HCT116 (cell line): ENCODE results near the gene IZUMO1. TPM values are rescaled to one million over a fixed set of nuclear protein-coding genes. Genes with fewer than 3 reads are reported as not detected.

Experiments used
- ATAC-seq: fragments of 200-7000 bp; cut with Tn5 transposase; 2 replicates; pipeline ENCODE4 v1.9.1; 2020; ENCODE audit warnings: mild to moderate bottlenecking, moderate library complexity
- BruUV-seq: library from RNA; stranded (reverse); fragments of 400-500 nt; replicated peaks from 2 replicates; lab custom pipeline; 2021; lab: Mats Ljungman, UMichigan
- CTCF ChIA-PET: fragments of 300-600 bp; sonication (Branson Sonifier 250); formaldehyde crosslinking; loops from one replicate; lab custom pipeline; 2021; ENCODE audit warnings: antibody characterized with exemption; lab: Charles Lee
- POLR2A ChIA-PET: fragments of 300-600, 350-600 bp; sonication (Branson Sonifier 250); formaldehyde crosslinking; loops from one replicate; lab custom pipeline; 2021; ENCODE audit warnings: antibody characterized with exemption; lab: Charles Lee
- RAD21 ChIA-PET, 2 experiments: fragments of 300-600 bp; sonication (Branson Sonifier 250); formaldehyde crosslinking; loops; one replicate each; lab custom pipeline; 2023; ENCODE audit warnings: low total read pairs in 2 of 2; ENCODE audit not compliant: uncharacterized antibody in 2 of 2, unreplicated experiment in 2 of 2, low non-redundant PET in 1 of 2; lab: Charles Lee
- DNase-seq: peaks from one replicate; pipeline ENCODE4 v3.0.0-alpha.2; 2010; ENCODE audit warnings: low read depth, low spot score
- H2AFZ ChIP-seq: fragments of 200-600 bp; shearing (Covaris generic), sonication (generic); 2 replicates; pipeline ENCODE4 v1.6.1; 2017; ENCODE audit warnings: low read depth, mixed run types, mixed read lengths, antibody characterized with exemption, low read length; ENCODE audit not compliant: poor library complexity, severe bottlenecking
- H3K27ac ChIP-seq: 2 replicates; pipeline ENCODE4 v1.5.1; 2012; ENCODE audit warnings: low read depth, low read length
- H3K27me3 ChIP-seq: fragments of 200-600 bp; sonication (generic); 2 replicates; pipeline ENCODE4 v1.6.1; 2016; ENCODE audit warnings: mixed run types, low read length, mixed read lengths; ENCODE audit not compliant: insufficient read depth
- H3K36me3 ChIP-seq, 2 experiments: fragments of 200-500 bp in 1 of 2; fragments of 200-600 bp in 1 of 2; sonication (Bioruptor generic) in 1 of 2; sonication (generic) in 1 of 2; 2 replicates each; pipeline versions ENCODE4 v1.5.1 to v1.6.1; 2014 to 2016; ENCODE audit warnings: low read length in 2 of 2, inconsistent platforms in 1 of 2, mixed read lengths in 1 of 2, mixed run types in 1 of 2; ENCODE audit not compliant: insufficient read depth in 2 of 2, control insufficient read depth in 1 of 2
- H3K4me1 ChIP-seq, 2 experiments: fragments of 200-600 bp in 1 of 2; sonication (generic) in 1 of 2; 2 replicates each; pipeline versions ENCODE4 v1.5.1 to v1.6.1; 2012 to 2017; ENCODE audit warnings: low read length in 2 of 2, inconsistent platforms in 1 of 2, mild to moderate bottlenecking in 1 of 2, mixed read lengths in 1 of 2, mixed run types in 1 of 2, moderate library complexity in 1 of 2; ENCODE audit not compliant: insufficient read depth in 2 of 2, control insufficient read depth in 1 of 2
- H3K4me2 ChIP-seq: fragments of 200-600 bp; sonication (generic); 2 replicates; pipeline ENCODE4 v1.6.1; 2017; ENCODE audit warnings: mixed run types, low read length, mixed read lengths
- H3K4me3 ChIP-seq, 2 experiments: fragments of 200-600 bp in 1 of 2; sonication (generic) in 1 of 2; replicated peaks in 1 of 2; 2 replicates each; pipeline ENCODE4 v1.5.1; 2011 to 2016; ENCODE audit warnings: low read length in 2 of 2, control low read depth in 1 of 2, low read depth in 1 of 2, mild to moderate bottlenecking in 1 of 2, mixed read lengths in 1 of 2, mixed run types in 1 of 2
- H3K79me2 ChIP-seq: fragments of 200-600 bp; sonication (generic); 2 replicates; pipeline ENCODE4 v1.6.1; 2017; ENCODE audit warnings: mild to moderate bottlenecking, mixed run types, low read length, moderate library complexity, mixed read lengths; ENCODE audit not compliant: insufficient read depth
- H3K9ac ChIP-seq: fragments of 200-600 bp; sonication (generic); 2 replicates; pipeline ENCODE4 v1.6.1; 2016; ENCODE audit warnings: low read length, mixed read lengths
- H3K9me2 ChIP-seq: fragments of 200-600 bp; sonication (generic), shearing (Covaris generic); 2 replicates; pipeline ENCODE4 v1.6.1; 2017; ENCODE audit warnings: mixed run types, mild to moderate bottlenecking, moderate library complexity; ENCODE audit not compliant: insufficient read depth
- H3K9me3 ChIP-seq, 2 experiments: fragments of 200-500 bp in 1 of 2; fragments of 200-600 bp in 1 of 2; sonication (Bioruptor generic) in 1 of 2; sonication (generic) in 1 of 2; 2 replicates each; pipeline ENCODE4 v1.6.1; 2014 to 2017; ENCODE audit warnings: low read length in 2 of 2, mixed read lengths in 2 of 2, inconsistent platforms in 1 of 2, low read depth in 1 of 2, mild to moderate bottlenecking in 1 of 2, mixed run types in 1 of 2, moderate library complexity in 1 of 2; ENCODE audit not compliant: control insufficient read depth in 1 of 2, insufficient read depth in 1 of 2
- H4K20me1 ChIP-seq: fragments of 200-600 bp; sonication (generic), shearing (Covaris generic); 2 replicates; pipeline ENCODE4 v1.6.1; 2017; ENCODE audit warnings: mixed run types, mild to moderate bottlenecking, moderate library complexity; ENCODE audit not compliant: insufficient read depth
- CBX3 ChIP-seq: IDR thresholded peaks from 2 replicates; pipeline ENCODE4 v1.6.1; 2012; ENCODE audit warnings: low read depth
- EGR1 ChIP-seq: IDR thresholded peaks from 2 replicates; pipeline ENCODE4 v1.6.1; 2012; ENCODE audit warnings: low read depth
- ELF1 ChIP-seq: IDR thresholded peaks from 2 replicates; pipeline ENCODE4 v1.6.1; 2012; ENCODE audit warnings: low read depth, borderline replicate concordance
- EZH2 ChIP-seq: fragments of 200-600 bp; sonication (generic); IDR thresholded peaks from 2 replicates; pipeline ENCODE4 v1.6.1; 2017; ENCODE audit warnings: antibody characterized with exemption, mixed run types
- FOSL1 ChIP-seq: IDR thresholded peaks from 2 replicates; pipeline ENCODE4 v1.6.1; 2012; ENCODE audit warnings: low read depth
- JUND ChIP-seq: IDR thresholded peaks from 2 replicates; pipeline ENCODE4 v1.6.1; 2012
- POLR2A ChIP-seq: IDR thresholded peaks from 2 replicates; pipeline ENCODE4 v1.7.0; 2011; ENCODE audit warnings: borderline replicate concordance; ENCODE audit not compliant: insufficient read depth, insufficient read length; ENCODE audit errors: extremely low read depth
- POLR2AphosphoS5 ChIP-seq: IDR thresholded peaks from 2 replicates; pipeline ENCODE4 v1.6.1; 2011; ENCODE audit warnings: mild to moderate bottlenecking, low read depth, low read length, moderate library complexity
- RAD21 ChIP-seq: IDR thresholded peaks from 2 replicates; pipeline ENCODE4 v1.6.1; 2012; ENCODE audit warnings: low read depth, mild to moderate bottlenecking
- SIN3A ChIP-seq: IDR thresholded peaks from 2 replicates; pipeline ENCODE4 v1.6.1; 2012; ENCODE audit warnings: low read depth
- SP1 ChIP-seq: IDR thresholded peaks from 2 replicates; pipeline ENCODE4 v1.6.1; 2012; ENCODE audit warnings: low read depth
- SRF ChIP-seq: IDR thresholded peaks from 2 replicates; pipeline ENCODE4 v1.6.1; 2012; ENCODE audit warnings: low read depth
- TCF7L2 ChIP-seq: IDR thresholded peaks from 2 replicates; pipeline ENCODE4 v1.7.0; 2011; ENCODE audit warnings: borderline replicate concordance, inconsistent platforms; ENCODE audit not compliant: insufficient read depth, insufficient read length; ENCODE audit errors: extremely low read depth
- YY1 ChIP-seq: IDR thresholded peaks from 2 replicates; pipeline ENCODE4 v1.6.1; 2011; ENCODE audit warnings: low read length, low read depth, moderate library complexity, mild to moderate bottlenecking; ENCODE audit not compliant: insufficient replicate concordance; ENCODE audit errors: extremely low read depth
- ZFX ChIP-seq: fragments of 450-650 bp; IDR thresholded peaks from 2 replicates; pipeline ENCODE4 v1.6.1; 2017
- ZNF274 ChIP-seq: fragments of 200-500 bp; sonication (Bioruptor generic); IDR thresholded peaks from 2 replicates; pipeline ENCODE4 v1.6.1; 2014; ENCODE audit warnings: mild to moderate bottlenecking, low read depth, low read length, inconsistent platforms
- intact Hi-C: fragments of 100-400 bp; cut with micrococcal nuclease; formaldehyde crosslinking; loops from 2 replicates; pipeline ENCODE4 v1.10.0; 2022
- total RNA-seq: library from RNA; stranded (reverse); gene quantifications from one replicate; pipeline ENCODE4 v1.2.1, GENCODE V29; 2021; ENCODE audit not compliant: unreplicated experiment
- TF ChIP-seq, protein P1 (sequence below): IDR thresholded peaks from 2 replicates; pipeline ENCODE4 v1.6.1; 2011; ENCODE audit warnings: mild to moderate bottlenecking, low read length, moderate library complexity; ENCODE audit not compliant: insufficient replicate concordance; ENCODE audit errors: extremely low read depth
- TF ChIP-seq, protein P2 (sequence below): IDR thresholded peaks from 2 replicates; pipeline ENCODE4 v1.6.1; 2012; ENCODE audit warnings: low read depth
- TF ChIP-seq, protein P3 (sequence below): IDR thresholded peaks from 2 replicates; pipeline ENCODE4 v1.6.1; 2012
- TF ChIP-seq, protein P4 (sequence below): IDR thresholded peaks from 2 replicates; pipeline ENCODE4 v1.6.1; 2012

IZUMO1 gene
- total RNA-seq, 1 experiment from 2014 or later = 1.7 TPM

DNA sequence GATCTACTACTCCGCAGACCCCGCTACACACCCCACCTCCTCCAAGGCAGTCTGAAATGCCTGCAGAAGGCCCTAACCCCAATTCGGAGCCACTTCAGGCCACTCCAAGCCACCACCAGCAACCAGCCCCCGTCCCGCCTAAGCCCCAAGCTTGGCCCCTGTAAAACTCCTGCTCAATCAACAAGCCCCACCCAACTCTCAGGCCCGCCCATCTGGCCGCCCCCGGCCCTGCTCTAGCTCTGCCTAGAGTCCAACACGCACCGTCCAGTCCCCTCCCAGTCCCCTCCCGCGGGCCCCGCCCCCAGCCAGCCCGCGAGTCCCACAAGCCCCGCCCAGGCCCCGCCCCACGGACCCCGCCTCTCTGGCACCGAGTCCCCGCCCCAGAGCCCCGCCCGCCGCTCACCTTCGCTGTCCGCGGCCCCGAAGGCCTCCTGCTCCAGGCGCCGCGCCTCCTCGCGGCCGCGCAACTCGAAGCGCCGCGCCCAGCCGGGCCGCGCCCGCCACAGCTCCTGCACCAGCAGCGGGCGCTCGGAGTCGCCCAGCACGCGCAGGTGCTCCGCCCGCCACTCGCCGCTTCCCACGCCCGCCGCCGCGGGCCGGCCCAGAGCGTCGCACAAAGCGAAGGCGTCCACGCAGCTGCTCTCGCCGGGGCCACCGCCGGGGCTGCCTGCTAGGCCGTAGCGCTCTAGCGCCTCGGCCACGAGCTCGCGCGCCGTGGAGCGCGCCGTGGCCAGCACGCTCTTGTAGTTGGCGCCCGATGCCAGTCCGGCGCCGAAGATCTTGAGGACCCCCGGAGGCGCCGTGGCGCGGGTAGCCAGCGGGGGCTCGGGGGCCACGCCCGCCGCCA is 7.9 kb downstream of the IZUMO1 start:
- Histone ChIP-seq H2AFZ (no peak overlapping the region), H3K4me2 (peak overlapping the region; percentile 58), H3K27ac (peak overlapping the region; percentile 53), H3K9me2 (no peaks in the 10 kb centered on the region), H3K36me3 (no peaks in the 10 kb centered on the region), H3K27me3 (no peaks in the 10 kb centered on the region), H3K9ac (peak overlapping the region; percentile 35), H3K79me2 (no peaks in the 10 kb centered on the region), H3K4me3 (peak overlapping the region in 1 of 2 experiments; percentile 18; a peak in 1 of 4 replicates), H3K4me1 (peaks cover 25 to 40% of the 10 kb centered on the region in 2 experiments), H3K9me3 (no peaks in the 10 kb centered on the region), H4K20me1 (no peaks in the 10 kb centered on the region)
- POLR2A ChIA-PET = interaction anchor here (0.6 to 1.3 kb wide), 7 partner anchors 13 to 1151 kb away, joined by 3 to 11 read pairs (median 3); partner anchors contain the start of genes FUT1 and FUT2
- RAD21 ChIA-PET = interaction anchor here in 1 of 2 experiments (1.2 kb wide), 1 partner anchor 57 kb away, joined by 4 read pairs; no protein-coding TSS in a partner anchor
- intact Hi-C loops = loop anchor here (2.0 kb wide), 1 partner anchor 64 kb away; no protein-coding TSS in a partner anchor
- BruUV-seq = no TSS peak
- CTCF ChIA-PET = interaction anchor here (0.7 to 2.4 kb wide), 8 partner anchors 14 to 255 kb away, joined by 3 to 16 read pairs (median 5); partner anchors contain the start of genes CA11, FUT2, GYS1 and RUVBL2
- DNase-seq = peak; percentile 82
- peak; percentile 91 for ATAC-seq
- TF ChIP-seq, protein P1, sequence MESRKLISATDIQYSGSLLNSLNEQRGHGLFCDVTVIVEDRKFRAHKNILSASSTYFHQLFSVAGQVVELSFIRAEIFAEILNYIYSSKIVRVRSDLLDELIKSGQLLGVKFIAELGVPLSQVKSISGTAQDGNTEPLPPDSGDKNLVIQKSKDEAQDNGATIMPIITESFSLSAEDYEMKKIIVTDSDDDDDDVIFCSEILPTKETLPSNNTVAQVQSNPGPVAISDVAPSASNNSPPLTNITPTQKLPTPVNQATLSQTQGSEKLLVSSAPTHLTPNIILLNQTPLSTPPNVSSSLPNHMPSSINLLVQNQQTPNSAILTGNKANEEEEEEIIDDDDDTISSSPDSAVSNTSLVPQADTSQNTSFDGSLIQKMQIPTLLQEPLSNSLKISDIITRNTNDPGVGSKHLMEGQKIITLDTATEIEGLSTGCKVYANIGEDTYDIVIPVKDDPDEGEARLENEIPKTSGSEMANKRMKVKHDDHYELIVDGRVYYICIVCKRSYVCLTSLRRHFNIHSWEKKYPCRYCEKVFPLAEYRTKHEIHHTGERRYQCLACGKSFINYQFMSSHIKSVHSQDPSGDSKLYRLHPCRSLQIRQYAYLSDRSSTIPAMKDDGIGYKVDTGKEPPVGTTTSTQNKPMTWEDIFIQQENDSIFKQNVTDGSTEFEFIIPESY = no peak
- no peak for TF ChIP-seq ZNF274
- TF ChIP-seq CBX3 = no peak
- TF ChIP-seq, protein P2, sequence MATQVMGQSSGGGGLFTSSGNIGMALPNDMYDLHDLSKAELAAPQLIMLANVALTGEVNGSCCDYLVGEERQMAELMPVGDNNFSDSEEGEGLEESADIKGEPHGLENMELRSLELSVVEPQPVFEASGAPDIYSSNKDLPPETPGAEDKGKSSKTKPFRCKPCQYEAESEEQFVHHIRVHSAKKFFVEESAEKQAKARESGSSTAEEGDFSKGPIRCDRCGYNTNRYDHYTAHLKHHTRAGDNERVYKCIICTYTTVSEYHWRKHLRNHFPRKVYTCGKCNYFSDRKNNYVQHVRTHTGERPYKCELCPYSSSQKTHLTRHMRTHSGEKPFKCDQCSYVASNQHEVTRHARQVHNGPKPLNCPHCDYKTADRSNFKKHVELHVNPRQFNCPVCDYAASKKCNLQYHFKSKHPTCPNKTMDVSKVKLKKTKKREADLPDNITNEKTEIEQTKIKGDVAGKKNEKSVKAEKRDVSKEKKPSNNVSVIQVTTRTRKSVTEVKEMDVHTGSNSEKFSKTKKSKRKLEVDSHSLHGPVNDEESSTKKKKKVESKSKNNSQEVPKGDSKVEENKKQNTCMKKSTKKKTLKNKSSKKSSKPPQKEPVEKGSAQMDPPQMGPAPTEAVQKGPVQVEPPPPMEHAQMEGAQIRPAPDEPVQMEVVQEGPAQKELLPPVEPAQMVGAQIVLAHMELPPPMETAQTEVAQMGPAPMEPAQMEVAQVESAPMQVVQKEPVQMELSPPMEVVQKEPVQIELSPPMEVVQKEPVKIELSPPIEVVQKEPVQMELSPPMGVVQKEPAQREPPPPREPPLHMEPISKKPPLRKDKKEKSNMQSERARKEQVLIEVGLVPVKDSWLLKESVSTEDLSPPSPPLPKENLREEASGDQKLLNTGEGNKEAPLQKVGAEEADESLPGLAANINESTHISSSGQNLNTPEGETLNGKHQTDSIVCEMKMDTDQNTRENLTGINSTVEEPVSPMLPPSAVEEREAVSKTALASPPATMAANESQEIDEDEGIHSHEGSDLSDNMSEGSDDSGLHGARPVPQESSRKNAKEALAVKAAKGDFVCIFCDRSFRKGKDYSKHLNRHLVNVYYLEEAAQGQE = no peak
- TF ChIP-seq TCF7L2 = no peak
- TF ChIP-seq, protein P3, sequence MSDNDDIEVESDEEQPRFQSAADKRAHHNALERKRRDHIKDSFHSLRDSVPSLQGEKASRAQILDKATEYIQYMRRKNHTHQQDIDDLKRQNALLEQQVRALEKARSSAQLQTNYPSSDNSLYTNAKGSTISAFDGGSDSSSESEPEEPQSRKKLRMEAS = peak; percentile 81; the same call in 1 of the 2 replicates
- TF ChIP-seq SRF = no peak
- TF ChIP-seq ELF1 = no peak
- TF ChIP-seq, protein P4, sequence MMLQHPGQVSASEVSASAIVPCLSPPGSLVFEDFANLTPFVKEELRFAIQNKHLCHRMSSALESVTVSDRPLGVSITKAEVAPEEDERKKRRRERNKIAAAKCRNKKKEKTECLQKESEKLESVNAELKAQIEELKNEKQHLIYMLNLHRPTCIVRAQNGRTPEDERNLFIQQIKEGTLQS = no peak
- no peak for TF ChIP-seq JUND
- no peak for TF ChIP-seq POLR2A
- TF ChIP-seq YY1 = peak; percentile 48
- TF ChIP-seq SP1 = 0 out of 2 replicates have a peak, but pooled peaks have one; percentile 41
- no peak for TF ChIP-seq EZH2
- peak; percentile 57; the same call in 1 of the 2 replicates for TF ChIP-seq EGR1
- TF ChIP-seq POLR2AphosphoS5 = peak; percentile 43
- TF ChIP-seq ZFX = peak; percentile 35; the same call in 1 of the 2 replicates
- TF ChIP-seq FOSL1 = no peak
- no peak for TF ChIP-seq SIN3A
- no peak; the same call in 1 of the 2 replicates for TF ChIP-seq RAD21
